Renal pelvis (tissue), 4 donors: Measurements from ENCODE around the gene ZNF219. TPM values are rescaled to one million over a fixed set of nuclear protein-coding genes. Genes with fewer than 3 reads are reported as not detected.
"Not testable (repeated sequence)": the region's sequence is repeated elsewhere in the genome, so short reads cannot be mapped to it uniquely, and the experiment has no call there.

Experiments
- DNase-seq: peaks from one replicate; pipeline ENCODE4 v3.0.0-alpha.2; 2013
- polyA plus RNA-seq, 3 donors: library from polyadenylated mRNA; unstranded; fragments of 120-200 nt; gene quantifications; one replicate each; pipeline ENCODE4 v1.2.1, GENCODE V29; 2013; ENCODE audit not compliant: insufficient read length in 3 of 3

The ZNF219 gene
- polyA plus RNA-seq, 3 donors: 37.5 to 42.2 (median 39.3) TPM

DNA sequence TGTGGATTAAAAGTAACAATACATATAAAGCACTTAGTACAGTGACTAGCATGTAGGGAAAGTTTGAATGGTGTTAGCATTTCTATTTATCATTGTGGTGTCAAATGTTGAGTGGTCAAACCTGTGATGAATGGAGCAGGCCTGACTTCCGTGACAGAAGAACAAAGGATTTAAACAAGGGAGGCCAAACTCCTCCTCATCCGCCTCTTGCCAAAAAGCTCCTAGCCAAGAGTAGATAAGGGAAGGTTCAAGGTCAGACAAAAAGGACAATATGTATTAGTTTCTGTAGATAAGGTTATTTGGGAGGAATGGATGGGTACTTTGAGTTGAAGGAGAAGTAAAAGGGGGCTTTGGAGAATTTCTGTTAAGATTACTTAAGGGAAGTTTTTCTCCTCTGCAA is 49.8 kb downstream of the ZNF219 start:
- no peak for DNase-seq

DNA sequence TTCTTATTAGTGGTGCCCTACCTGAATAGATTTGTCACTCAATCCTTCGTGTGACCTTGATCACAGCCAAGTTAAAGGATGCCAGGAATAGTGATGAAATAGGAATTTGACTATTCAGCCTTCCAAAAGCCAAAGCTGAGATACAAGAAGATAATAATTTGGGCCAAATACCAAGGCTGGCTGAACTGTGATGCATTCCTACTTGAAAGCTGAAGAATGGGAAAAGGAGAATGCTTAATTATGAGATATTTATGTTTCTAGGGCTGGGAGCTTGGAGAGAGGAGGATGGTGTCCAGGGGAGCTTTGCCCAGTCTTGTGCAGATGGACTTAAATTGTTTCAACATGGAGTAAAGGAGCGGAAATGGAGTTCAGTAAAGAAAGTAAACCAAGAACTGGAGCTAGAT is 51.1 kb downstream of the ZNF219 start:
- no peak for DNase-seq

DNA sequence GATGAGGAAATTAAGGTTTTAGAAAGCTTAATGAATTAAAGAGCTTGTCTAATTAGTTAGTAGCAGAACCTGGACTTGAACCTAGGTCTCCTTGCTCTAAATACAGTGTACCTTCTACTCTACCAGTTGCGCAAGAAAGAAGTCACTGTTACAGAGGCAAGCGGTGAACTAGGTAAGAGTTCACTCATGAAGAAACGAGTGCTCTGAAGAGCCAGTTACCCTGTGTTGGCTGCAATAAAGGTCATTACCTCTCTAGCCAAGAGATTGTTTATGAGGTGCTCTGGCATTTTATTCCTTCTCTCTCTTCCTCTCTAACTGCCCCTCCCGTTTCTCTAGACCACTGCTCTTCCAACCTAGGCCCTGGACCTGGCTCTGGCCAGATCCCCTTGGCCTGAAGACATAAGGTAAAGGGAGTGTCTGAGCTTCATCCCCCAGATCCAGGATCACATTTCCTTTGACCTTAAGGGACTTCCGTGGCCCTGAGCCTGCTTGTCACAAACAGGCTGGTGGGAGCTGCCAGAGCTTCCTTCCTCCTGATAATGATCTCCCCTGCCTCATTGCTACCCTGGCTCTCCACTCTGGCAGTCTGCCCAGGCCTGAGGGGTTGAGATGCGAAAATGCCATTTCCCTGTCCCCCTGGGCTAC is 54.4 kb downstream of the ZNF219 start:
- DNase-seq: peak; percentile 28

DNA sequence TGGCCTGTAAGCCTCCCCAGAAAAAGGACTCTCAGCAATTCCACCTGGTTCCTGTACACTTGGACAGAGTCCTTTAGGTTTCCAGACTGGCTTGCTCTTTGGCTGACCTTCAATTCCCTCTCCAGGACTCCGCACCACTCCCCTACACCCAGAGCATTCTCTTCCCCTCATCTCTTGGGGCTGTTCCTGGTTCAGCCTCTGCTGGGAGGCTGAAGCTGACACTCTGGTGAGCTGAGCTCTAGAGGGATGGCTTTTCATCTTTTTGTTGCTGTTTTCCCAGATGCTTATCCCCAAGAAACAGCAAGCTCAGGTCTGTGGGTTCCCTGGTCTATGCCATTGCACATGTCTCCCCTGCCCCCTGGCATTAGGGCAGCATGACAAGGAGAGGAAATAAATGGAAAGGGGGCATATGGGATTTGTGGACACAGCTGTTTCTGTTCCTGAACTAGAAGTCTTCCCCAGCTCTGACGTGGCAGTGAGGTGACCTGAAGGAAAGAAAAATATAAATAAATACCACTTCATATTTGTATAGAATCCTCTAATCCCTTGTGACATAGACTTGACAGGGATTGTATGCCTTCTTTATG is 55.0 kb downstream of the ZNF219 start:
- no peak for DNase-seq

DNA sequence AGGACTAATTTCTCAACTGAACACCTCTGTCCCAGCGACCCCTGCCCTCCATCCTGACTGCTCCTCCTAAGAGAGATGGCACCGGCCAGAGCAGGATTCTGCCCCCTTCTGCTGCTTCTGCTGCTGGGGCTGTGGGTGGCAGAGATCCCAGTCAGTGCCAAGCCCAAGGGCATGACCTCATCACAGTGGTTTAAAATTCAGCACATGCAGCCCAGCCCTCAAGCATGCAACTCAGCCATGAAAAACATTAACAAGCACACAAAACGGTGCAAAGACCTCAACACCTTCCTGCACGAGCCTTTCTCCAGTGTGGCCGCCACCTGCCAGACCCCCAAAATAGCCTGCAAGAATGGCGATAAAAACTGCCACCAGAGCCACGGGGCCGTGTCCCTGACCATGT is 55.5 kb downstream of the ZNF219 start:
- DNase-seq: no peak

DNA sequence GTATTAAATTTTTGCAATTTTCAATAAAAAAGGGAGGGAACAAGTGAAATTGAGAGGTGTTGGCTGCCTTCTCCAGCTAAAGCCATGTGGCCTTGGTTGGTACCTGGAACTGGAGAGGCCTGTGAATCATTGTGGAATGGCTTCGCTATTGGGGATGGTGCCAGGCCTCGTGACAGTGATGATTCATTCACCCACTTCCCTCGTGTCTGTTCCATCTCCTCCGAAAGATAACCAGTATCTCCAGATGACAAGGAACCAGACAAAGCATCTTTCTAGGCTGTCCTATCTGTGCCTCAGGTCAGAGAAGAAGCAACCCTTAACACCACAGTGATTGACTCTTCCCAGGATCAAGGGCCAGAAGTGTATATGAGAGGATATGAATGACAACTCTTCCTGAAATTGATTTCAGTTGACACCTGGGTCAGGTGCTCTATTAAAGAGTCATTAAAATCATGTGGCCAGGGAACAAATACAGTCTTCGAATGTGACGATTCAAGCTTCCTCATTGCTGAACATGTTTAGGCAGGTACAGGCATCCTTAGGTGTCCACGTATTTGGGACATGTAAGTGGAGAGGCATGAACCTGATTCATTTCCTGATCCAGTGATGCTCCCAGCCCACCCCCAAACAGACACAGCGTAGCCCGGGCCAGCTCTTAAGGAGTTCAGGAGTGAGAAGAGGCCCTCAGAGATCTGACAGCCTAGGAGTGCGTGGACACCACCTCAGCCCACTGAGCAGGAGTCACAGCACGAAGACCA is 56.6 kb downstream of the ZNF219 start, which contains the start of gene RNASE7:
RNASE7 (plus strand) TSS at position 687 of the 758 bp plus-strand sequence. CDS start 631 bp downstream, outside the sequence.
- DNase-seq: no peak

DNA sequence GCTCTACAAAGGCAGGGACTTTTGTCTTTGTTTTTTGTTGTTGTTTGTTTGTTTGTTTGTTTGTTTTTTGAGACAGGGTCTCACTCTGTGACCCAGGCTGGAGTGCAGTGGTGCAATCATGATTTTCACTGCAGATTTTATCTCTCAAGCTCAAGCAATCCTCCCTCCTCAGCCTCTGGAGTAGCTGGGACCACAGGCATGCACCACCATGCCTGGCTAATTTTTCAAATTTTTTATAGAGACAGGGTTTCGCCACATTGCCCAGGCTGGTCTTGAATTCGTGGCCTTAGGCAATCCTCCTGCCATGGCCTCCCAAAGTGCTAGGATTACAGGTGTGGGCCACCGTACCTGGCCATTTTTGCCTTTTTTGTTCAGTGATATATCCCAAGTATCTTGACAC is 57.5 kb downstream of the ZNF219 start:
- not testable (repeated sequence) for DNase-seq

DNA sequence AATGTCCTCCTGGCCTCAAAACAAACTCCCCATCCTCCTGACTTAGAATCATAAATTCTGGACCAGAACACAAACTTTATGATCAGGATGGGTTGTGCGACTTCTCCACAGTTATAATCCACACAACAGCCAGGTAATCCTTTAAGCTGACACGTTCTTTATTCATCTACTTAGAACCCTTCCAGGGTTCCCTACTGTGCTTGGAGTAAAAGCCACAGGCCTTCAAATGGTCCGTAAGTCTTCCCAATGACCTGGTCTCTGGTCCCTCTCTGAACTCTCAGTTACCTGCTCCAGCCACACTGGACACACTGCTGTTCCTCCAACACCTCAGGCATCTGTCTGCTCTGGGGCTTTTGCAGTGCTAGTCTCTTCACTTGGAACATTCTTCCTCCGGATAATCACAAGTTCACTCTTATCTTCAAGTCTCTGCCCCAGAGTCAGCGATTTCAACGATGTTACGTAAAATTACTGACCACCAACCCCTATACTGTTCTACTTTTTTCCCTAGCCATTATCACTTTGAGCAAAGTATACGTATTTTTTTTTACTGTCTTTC is 58.0 kb downstream of the ZNF219 start:
- no peak for DNase-seq

Other genes starting within 250 kb of the ZNF219 start
- gene RNASE3, start 207.3 kb downstream of the ZNF219 start, polyA plus RNA-seq: 1 to 10 TPM in 1 of 3 donors, under 1 TPM in 2; 0.52 to 1.4 (median 0.77) TPM
- gene RNASE2, start 143.2 kb downstream of the ZNF219 start, polyA plus RNA-seq: 1 to 10 TPM; 1.3 to 2.5 (median 1.6) TPM
- gene METTL17, start 108.7 kb downstream of the ZNF219 start, polyA plus RNA-seq: 100 to 1,000 TPM in 2 of 3 donors, 10 to 100 TPM in 1; 87.2 to 130 (median 106) TPM
- gene SLC39A2, start 99.4 kb downstream of the ZNF219 start, polyA plus RNA-seq: 1 to 10 TPM; 1.2 to 2.4 (median 2.2) TPM
- 100 to 1,000 TPM; 140 to 195 (median 161) TPM for gene NDRG2, start 73.6 kb downstream of the ZNF219 start, polyA plus RNA-seq
- 1 to 10 TPM; 3.1 to 4.2 (median 4.0) TPM for gene TPPP2, start 68.4 kb downstream of the ZNF219 start, polyA plus RNA-seq
- under 1 TPM; 0.40 to 0.93 (median 0.81) TPM for gene RNASE13, start 63.8 kb downstream of the ZNF219 start, polyA plus RNA-seq
- gene RNASE7, start 56.3 kb downstream of the ZNF219 start, polyA plus RNA-seq: 1 to 10 TPM in 1 of 3 donors, under 1 TPM in 2; 0.31 to 1.3 (median 0.83) TPM
- not detected for gene RNASE8, start 40.8 kb downstream of the ZNF219 start, polyA plus RNA-seq
- gene ARHGEF40, start 28.4 kb downstream of the ZNF219 start, polyA plus RNA-seq: 10 to 100 TPM; 71.6 to 86.6 (median 78.4) TPM
- gene TMEM253, start 2.4 kb upstream of the ZNF219 start, polyA plus RNA-seq: 1 to 10 TPM; 1.1 to 2.1 (median 1.3) TPM
- gene OR5AU1, start 57.4 kb upstream of the ZNF219 start, polyA plus RNA-seq: under 1 TPM; 0.01 to 0.13 (median 0.05) TPM
- 1,000 to 10,000 TPM in 1 of 3 donors, 100 to 1,000 TPM in 2; 830 to 1,041 (median 977) TPM for gene HNRNPC, start 170.8 kb upstream of the ZNF219 start, polyA plus RNA-seq
- under 1 TPM; 0.47 to 0.90 (median 0.64) TPM for gene RPGRIP1, start 181.4 kb upstream of the ZNF219 start, polyA plus RNA-seq